ENCODE measurements around the gene CLPTM1L.

DNA sequence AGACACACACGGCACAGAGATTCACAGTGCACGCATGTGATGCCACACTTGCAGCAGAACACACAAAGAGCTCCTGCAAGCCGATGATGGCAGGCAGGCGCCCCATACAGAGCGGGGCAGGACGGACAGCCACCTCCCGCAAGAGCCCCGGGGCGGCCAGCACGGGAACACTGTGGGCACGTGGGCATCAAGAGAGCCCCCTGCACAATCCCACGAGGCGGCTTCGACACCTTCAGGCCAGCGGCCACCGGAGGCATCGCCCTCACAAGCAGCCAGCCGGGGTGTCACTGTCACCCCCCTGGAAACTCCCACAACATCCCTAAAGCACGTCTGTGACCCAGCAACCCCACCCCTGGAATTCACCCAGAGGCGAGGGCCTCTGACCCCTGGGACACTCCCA lies 68.0 kb downstream of the CLPTM1L start:
- TF ChIP-seq, protein P1, sequence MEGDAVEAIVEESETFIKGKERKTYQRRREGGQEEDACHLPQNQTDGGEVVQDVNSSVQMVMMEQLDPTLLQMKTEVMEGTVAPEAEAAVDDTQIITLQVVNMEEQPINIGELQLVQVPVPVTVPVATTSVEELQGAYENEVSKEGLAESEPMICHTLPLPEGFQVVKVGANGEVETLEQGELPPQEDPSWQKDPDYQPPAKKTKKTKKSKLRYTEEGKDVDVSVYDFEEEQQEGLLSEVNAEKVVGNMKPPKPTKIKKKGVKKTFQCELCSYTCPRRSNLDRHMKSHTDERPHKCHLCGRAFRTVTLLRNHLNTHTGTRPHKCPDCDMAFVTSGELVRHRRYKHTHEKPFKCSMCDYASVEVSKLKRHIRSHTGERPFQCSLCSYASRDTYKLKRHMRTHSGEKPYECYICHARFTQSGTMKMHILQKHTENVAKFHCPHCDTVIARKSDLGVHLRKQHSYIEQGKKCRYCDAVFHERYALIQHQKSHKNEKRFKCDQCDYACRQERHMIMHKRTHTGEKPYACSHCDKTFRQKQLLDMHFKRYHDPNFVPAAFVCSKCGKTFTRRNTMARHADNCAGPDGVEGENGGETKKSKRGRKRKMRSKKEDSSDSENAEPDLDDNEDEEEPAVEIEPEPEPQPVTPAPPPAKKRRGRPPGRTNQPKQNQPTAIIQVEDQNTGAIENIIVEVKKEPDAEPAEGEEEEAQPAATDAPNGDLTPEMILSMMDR (IDR thresholded peaks at IDR 0.05), result no peak
- no peak for TF ChIP-seq POLR2AphosphoS5 (IDR thresholded peaks at IDR 0.05)
- no peak for TF ChIP-seq EP300 (IDR thresholded peaks at IDR 0.05)
- TF ChIP-seq POLR2A (IDR thresholded peaks at IDR 0.05), result no peak

All from suprapubic skin (tissue), 4 donors.